ENCODE measurements around the gene EPHA5. TPM values are rescaled to one million over a fixed set of nuclear protein-coding genes. Genes with fewer than 3 reads are reported as not detected.

The EPHA5 gene
- total RNA-seq, 1 donor from 2014 or later = 1.2 TPM

DNA sequence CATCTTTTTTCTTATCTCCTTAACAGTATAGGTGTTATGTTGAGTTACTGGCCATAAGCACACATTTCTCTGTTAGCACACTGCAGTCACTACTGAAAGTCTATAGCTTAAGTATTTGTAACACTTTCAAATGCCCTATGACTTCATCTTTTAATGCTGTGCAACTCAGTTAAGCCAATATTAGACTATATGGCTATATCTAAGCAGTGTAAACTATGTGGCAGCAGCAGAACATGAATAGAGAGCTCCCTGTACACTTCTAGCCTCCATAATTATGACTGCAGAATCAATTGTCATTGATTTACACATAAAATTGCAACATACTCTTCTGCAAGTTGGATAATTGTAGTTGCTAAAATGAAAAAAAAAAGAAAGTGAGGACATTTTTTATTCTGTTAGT lies 250.3 kb downstream of the EPHA5 start:
- no peak for TF ChIP-seq EZH2 (IDR thresholded peaks at IDR 0.05; ENCODE audit: insufficient read depth, low read length)
- TF ChIP-seq, protein P1, sequence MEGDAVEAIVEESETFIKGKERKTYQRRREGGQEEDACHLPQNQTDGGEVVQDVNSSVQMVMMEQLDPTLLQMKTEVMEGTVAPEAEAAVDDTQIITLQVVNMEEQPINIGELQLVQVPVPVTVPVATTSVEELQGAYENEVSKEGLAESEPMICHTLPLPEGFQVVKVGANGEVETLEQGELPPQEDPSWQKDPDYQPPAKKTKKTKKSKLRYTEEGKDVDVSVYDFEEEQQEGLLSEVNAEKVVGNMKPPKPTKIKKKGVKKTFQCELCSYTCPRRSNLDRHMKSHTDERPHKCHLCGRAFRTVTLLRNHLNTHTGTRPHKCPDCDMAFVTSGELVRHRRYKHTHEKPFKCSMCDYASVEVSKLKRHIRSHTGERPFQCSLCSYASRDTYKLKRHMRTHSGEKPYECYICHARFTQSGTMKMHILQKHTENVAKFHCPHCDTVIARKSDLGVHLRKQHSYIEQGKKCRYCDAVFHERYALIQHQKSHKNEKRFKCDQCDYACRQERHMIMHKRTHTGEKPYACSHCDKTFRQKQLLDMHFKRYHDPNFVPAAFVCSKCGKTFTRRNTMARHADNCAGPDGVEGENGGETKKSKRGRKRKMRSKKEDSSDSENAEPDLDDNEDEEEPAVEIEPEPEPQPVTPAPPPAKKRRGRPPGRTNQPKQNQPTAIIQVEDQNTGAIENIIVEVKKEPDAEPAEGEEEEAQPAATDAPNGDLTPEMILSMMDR (IDR thresholded peaks at IDR 0.05; ENCODE audit: insufficient read depth, low read depth, low read length) = no peak
- Histone ChIP-seq H3K9ac (ENCODE audit: low read length) (no peak overlapping the region), H3K79me2 (ENCODE audit: insufficient read depth, low read length) (no peaks in the 10 kb centered on the region), H3K4me2 (ENCODE audit: low read length) (no peak overlapping the region), H2AFZ (ENCODE audit: low read depth, low read length) (no peak overlapping the region), H3K27ac (ENCODE audit: low read depth, low read length) (no peak overlapping the region), H4K20me1 (ENCODE audit: insufficient read depth, low read length) (no peaks in the 10 kb centered on the region), H3K4me3 (ENCODE audit: insufficient read depth, low read depth, low read length) (no peak overlapping the region), H3K27me3 (ENCODE audit: insufficient read depth, low read length) (no peaks in the 10 kb centered on the region), H3K4me1 (ENCODE audit: insufficient read depth, low read length) (peaks cover 5% of the 10 kb centered on the region), H3K9me3 (ENCODE audit: insufficient read depth, low read depth, low read length) (no peaks in the 10 kb centered on the region), H3K36me3 (ENCODE audit: insufficient read depth, low read length) (no peaks in the 10 kb centered on the region)
- Mint-ChIP-seq H3K9me3 (ENCODE audit: unreplicated experiment) (no peaks in the 10 kb centered on the region), H3K4me1 (ENCODE audit: low read depth, unreplicated experiment) (no peaks in the 10 kb centered on the region), H3K27ac (ENCODE audit: unreplicated experiment) (no peak overlapping the region), H3K27me3 (ENCODE audit: low read depth, unreplicated experiment) (no peaks in the 10 kb centered on the region), H3K4me3 (ENCODE audit: unreplicated experiment) (no peak overlapping the region), H3K36me3 (ENCODE audit: low read depth, unreplicated experiment) (no peaks in the 10 kb centered on the region)
- FAIRE-seq (no peak), DNase-seq (ENCODE audit: low read depth) (no peak)

DNA sequence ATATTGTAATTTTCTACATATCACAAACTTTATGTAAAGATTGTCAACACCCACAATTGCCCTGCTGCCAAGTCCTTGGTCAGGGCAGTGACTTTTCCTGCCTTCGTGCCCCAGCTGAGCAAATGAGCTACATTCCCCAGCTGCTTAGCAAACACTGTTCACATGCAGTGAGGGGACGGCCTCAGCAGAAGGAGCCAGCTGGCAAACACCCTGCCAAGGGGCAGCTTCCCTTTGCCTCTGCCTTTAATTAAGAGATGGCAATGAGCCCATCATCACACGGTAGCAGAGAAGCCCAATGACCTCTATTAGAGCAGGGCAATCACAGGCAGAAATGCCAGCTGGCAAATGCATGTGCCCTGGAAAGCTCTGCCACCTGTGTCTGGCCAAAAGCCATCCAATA lies 253.4 kb downstream of the EPHA5 start:
- Mint-ChIP-seq H3K27ac (ENCODE audit: unreplicated experiment) (no peak overlapping the region), H3K4me1 (ENCODE audit: low read depth, unreplicated experiment) (no peaks in the 10 kb centered on the region), H3K9me3 (ENCODE audit: unreplicated experiment) (no peaks in the 10 kb centered on the region), H3K4me3 (ENCODE audit: unreplicated experiment) (no peak overlapping the region), H3K36me3 (ENCODE audit: low read depth, unreplicated experiment) (no peaks in the 10 kb centered on the region), H3K27me3 (ENCODE audit: low read depth, unreplicated experiment) (no peaks in the 10 kb centered on the region)
- TF ChIP-seq EZH2 (IDR thresholded peaks at IDR 0.05; ENCODE audit: insufficient read depth, low read length) = no peak
- TF ChIP-seq, protein P1 (IDR thresholded peaks at IDR 0.05; ENCODE audit: insufficient read depth, low read depth, low read length) = no peak
- no peak for FAIRE-seq
- H3K27ac ChIP-seq (ENCODE audit: low read depth, low read length) = no peak overlapping the region
- DNase-seq (ENCODE audit: low read depth) = peak; percentile 42
- H3K4me1 ChIP-seq (ENCODE audit: insufficient read depth, low read length) = peaks cover 5% of the 10 kb centered on the region
- no peaks in the 10 kb centered on the region for H3K36me3 ChIP-seq (ENCODE audit: insufficient read depth, low read length)
- no peaks in the 10 kb centered on the region for H4K20me1 ChIP-seq (ENCODE audit: insufficient read depth, low read length)
- H3K9ac ChIP-seq (ENCODE audit: low read length) = no peak overlapping the region
- H2AFZ ChIP-seq (ENCODE audit: low read depth, low read length) = no peak overlapping the region
- H3K4me2 ChIP-seq (ENCODE audit: low read length) = no peak overlapping the region
- H3K27me3 ChIP-seq (ENCODE audit: insufficient read depth, low read length) = no peaks in the 10 kb centered on the region
- H3K9me3 ChIP-seq (ENCODE audit: insufficient read depth, low read depth, low read length) = no peaks in the 10 kb centered on the region
- no peak overlapping the region for H3K4me3 ChIP-seq (ENCODE audit: insufficient read depth, low read depth, low read length)
- H3K79me2 ChIP-seq (ENCODE audit: insufficient read depth, low read length) = no peaks in the 10 kb centered on the region

DNA sequence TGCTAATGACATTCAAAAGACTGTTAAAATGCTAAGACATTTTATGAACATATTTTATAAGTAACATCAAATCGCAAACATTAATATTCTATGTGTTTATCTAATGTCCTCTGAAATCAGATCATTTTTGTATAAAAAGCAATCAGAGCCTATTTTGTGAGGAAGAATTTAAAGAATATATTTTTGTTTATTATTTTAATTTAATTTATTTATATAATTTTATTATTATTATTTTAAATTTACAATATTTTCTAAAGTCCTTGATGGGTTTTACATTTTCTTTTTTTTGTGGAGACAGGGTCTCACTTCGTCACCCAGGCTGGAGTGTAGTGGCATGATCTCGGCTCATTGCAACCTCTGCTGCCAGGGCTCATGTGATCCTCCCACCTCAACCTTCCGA lies 262.8 kb downstream of the EPHA5 start:
- no peak overlapping the region for H3K4me3 ChIP-seq (ENCODE audit: insufficient read depth, low read depth, low read length)
- no peaks in the 10 kb centered on the region for H3K36me3 Mint-ChIP-seq (ENCODE audit: low read depth, unreplicated experiment)
- H3K9me3 ChIP-seq (ENCODE audit: insufficient read depth, low read depth, low read length) = no peaks in the 10 kb centered on the region
- H2AFZ ChIP-seq (ENCODE audit: low read depth, low read length) = no peak overlapping the region
- H3K9ac ChIP-seq (ENCODE audit: low read length) = no peak overlapping the region
- H3K36me3 ChIP-seq (ENCODE audit: insufficient read depth, low read length) = no peaks in the 10 kb centered on the region
- no peak overlapping the region for H3K4me2 ChIP-seq (ENCODE audit: low read length)
- H3K27me3 ChIP-seq (ENCODE audit: insufficient read depth, low read length) = no peaks in the 10 kb centered on the region
- no peak for TF ChIP-seq EZH2 (IDR thresholded peaks at IDR 0.05; ENCODE audit: insufficient read depth, low read length)
- TF ChIP-seq, protein P1 (IDR thresholded peaks at IDR 0.05; ENCODE audit: insufficient read depth, low read depth, low read length) = no peak
- no peak overlapping the region for H3K27ac ChIP-seq (ENCODE audit: low read depth, low read length)
- no peaks in the 10 kb centered on the region for H3K9me3 Mint-ChIP-seq (ENCODE audit: unreplicated experiment)
- DNase-seq (ENCODE audit: low read depth) = no peak
- FAIRE-seq = no peak
- no peaks in the 10 kb centered on the region for H3K4me1 Mint-ChIP-seq (ENCODE audit: low read depth, unreplicated experiment)
- H3K4me3 Mint-ChIP-seq (ENCODE audit: unreplicated experiment) = no peak overlapping the region
- H3K4me1 ChIP-seq (ENCODE audit: insufficient read depth, low read length) = no peaks in the 10 kb centered on the region
- no peaks in the 10 kb centered on the region for H4K20me1 ChIP-seq (ENCODE audit: insufficient read depth, low read length)
- H3K27me3 Mint-ChIP-seq (ENCODE audit: low read depth, unreplicated experiment) = no peaks in the 10 kb centered on the region
- no peak overlapping the region for H3K27ac Mint-ChIP-seq (ENCODE audit: unreplicated experiment)
- H3K79me2 ChIP-seq (ENCODE audit: insufficient read depth, low read length) = no peaks in the 10 kb centered on the region

All from astrocyte (in vitro differentiated cells and primary cell).